HG03457 (cell line): Measurements from ENCODE around the gene EEPD1.
"Not testable (repeated sequence)": the region's sequence is repeated elsewhere in the genome, so short reads cannot be mapped to it uniquely, and the experiment has no call there.

ENCODE experiments used
- ATAC-seq: cut with Tn5 transposase; IDR thresholded peaks from one replicate; pipeline ENCODE4 v1.9.1; 2021; ENCODE audit warnings: moderate number of reproducible peaks; ENCODE audit not compliant: unreplicated experiment

The EEPD1 gene

DNA sequence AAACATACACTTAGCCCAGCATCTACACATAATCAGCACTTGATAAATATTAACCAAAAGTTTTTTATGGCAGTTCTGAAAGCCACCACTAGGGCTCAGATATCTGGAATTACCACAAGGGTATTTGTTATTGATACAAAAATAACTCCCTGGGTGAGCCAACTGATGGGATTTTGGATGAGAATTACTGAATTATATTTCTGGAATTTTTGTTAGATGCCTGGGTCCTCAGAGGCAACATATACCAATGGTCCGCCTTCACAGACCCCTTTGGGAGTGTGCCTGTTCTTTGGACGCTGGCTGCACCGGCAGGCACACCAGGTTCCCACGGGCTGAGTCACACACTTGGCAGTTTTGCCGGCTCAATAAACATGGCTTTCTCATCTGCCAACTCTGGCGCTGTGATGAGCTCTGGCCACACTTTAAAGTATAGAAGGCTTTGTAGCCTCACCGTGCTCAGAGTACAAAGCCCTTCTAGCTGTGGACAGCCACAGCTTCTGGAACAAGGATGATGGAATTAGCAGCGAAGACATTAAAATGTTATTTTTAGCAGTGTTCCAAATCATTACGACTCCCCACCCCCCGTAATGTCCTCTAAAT lies 24.5 kb upstream of the EEPD1 start:
- ATAC-seq = no peak

GRCh38 chr7:36129048-36129534 lies 24.0 kb upstream of the EEPD1 start:
- ATAC-seq = no peak

DNA sequence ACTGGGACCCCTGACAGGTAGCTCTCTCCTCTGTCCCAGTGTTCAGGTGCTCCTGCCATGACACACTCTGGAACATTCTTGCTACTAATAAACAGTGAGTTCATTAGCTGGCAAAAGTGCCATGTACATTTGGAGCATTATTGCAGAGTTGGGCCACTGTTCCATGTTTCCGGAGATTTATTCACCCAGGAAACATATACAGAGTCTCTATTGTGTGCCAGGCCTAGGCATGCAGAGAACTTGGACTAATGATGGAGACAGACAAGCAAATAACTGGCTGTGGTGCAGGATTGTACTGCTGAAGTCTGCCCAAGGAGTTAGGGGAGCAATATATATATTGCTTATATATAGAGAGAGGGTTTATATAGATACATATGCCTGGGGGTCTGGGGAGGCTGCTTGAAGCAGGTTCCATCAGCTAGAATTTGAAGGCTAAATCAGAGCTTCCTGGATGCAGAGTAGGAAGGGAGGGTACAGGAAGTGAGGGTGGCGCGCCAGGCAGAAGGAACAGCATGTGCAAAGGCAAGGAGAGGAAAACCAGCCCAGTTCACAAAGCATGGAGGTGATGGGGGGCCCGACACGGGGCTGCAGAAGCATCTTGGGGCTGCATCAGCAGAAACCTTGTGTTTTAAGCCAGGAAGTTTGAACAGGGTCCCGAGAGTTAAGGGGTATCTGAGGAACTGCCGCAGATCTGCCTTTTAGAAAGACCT lies 22.7 kb upstream of the EEPD1 start:
- no peak for ATAC-seq

- no peak for ATAC-seq
Measured at GRCh38 chr7:36131026-36131425, 22.0 kb upstream of the EEPD1 start.

DNA sequence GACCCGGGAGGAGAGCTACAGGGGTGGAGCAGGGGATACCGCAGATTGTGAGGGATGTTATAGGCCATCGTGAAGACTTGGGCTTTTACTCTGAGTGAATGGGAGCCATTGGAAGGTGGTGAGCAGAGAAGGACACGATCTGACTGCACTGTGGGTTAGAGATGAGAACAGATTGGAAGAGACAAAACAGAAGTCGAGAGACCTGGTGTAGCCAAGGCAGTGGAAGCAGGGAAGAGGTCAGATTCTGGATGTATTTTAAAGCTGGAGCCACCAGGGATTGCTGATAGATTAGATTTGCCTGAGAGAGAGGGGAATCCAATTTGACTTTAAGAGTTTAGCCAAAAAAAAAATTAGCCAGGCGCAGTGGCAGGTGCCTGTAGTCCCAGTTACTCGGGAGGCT lies 21.6 kb upstream of the EEPD1 start:
- ATAC-seq = no peak

DNA sequence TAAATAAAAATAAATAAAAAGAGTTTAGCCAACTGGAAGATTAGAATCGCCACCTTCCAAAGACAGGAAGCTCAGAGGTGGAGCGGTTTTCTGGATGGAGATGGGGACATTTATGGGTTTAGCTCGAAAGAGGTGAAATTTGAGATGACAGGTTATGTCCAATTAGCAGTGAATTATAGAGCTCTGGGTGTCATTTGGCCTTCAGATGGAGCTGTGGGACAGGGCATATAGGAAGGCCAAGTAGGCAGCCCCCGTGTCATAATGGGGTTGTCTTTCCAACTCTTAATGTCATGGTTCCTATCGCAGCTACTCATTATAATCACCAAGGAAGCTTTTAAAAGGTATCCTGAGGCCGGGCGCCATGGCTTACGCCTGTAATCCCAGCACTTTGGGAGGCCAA lies 21.0 kb upstream of the EEPD1 start:
- ATAC-seq = no peak

DNA sequence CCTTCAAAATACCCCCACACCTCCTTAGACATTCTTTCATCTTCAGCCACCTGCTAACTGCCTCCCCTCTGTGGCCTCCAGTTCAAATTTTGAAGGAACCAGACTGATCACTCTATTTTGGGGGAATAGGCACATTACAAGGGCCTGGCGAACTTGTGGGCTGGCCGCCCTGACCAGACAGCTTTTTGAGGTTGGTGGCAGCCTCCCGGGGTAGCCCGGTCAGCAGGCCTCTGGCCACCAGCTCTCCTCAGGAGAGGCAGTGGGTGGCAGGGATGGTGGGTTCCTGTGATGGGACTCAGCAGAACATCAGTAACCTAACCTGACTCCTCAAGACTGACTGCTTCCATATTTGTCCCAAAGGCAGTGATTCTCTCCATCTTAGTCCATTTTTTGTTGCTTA lies 17.4 kb upstream of the EEPD1 start:
- ATAC-seq = no peak

DNA sequence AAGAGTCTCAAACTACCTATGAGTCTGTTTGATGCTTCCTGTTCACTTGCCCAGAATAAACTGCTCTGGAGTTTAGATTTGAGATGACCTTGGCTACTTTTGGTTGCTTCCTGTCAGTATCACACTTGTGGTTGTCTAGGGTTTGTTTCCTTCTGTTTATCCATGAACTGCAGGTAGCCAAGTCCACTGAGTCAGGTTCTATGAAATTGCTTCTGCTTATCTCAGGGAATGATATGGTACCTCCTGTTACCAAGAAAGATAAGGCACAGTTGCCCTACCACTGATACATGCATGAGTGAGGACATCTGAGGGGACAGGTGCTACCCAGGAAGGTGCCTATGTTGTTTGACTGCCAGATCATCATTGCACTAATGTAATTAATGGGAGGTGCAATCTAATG lies 15.8 kb upstream of the EEPD1 start:
- ATAC-seq = no peak

DNA sequence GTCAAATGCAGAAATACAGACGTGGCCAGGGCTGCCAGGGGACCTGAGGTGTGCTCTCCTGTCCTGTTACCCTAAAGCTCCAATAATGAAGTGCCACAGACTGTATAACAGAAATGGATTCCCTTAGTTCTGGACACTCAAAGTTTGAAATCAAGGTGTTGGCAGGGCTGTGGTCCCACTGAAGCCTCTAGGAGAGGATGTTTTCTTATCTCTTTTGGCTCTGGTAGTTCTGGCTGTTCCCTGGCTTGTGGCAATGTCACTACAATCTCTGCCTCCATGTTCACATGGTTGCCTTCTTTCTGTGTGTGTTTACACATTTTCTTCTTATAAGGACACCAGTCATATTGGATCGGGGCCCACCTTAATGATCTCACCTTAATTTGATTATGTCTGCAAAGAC lies 15.3 kb upstream of the EEPD1 start:
- ATAC-seq = no peak

- ATAC-seq = no peak
Measured at GRCh38 chr7:36138209-36138608, 14.8 kb upstream of the EEPD1 start.

DNA sequence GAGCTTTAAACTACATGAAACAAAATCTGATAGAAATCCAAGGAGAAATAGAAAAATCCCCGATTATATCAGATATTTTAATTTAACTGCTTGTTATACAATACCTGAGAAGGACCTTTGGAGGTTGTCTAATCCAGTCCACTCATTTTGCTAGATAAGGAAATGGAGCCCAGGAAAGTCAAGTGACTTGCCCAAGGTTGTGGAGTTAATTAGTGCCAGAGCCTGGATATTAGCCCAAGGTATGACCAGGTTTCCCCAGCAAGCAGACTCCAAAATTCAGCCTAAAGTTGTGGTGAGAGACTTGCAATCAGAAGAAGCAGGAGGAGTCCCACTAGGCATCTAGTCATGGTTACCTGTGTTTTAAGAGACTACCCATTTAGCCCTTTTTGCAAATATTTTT lies 11.7 kb upstream of the EEPD1 start:
- no peak for ATAC-seq

DNA sequence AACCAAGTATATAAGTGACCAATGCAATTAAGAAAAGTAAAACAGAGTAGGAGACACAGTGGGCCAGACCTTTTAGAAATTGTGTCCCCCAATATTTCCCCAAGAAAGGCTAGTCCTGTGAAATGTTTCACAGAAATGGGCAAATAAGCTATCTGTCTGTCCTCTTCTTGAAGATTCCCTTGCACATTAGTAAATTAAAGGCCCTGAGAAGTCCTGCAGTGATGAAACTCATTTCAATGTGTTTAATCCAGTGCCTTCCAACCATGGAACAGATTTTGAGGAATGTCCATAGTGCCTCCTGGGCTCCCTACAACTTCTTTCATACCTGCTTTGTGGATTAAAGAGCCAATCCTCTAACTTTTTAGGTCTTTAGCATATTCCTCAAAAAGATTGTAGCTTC lies 11.2 kb upstream of the EEPD1 start:
- ATAC-seq = no peak

GRCh38 chr7:36144189-36144588 lies 8.9 kb upstream of the EEPD1 start:
- no peak for ATAC-seq

GRCh38 chr7:36145686-36146085 lies 7.4 kb upstream of the EEPD1 start:
- ATAC-seq = no peak

DNA sequence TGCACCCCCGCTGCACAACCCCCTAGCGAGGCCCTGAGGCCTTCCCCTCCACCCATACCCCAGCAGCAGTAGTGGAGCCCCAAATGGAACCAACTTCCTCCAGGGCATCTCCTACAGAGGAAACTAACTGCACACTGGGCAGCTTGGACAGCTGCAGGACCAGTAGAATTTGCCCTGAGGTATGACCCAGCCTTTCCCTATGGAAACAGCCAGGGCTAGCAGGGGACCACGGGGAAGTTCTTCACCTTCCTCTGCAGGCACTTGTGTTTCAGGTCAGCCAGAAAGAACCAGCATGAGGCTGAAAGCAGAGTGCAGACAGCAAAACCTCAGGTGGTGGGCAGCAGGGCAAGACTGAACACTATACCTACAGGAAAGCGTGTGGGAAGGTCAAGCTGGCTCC lies 5.7 kb upstream of the EEPD1 start:
- no peak for ATAC-seq

- ATAC-seq = no peak
Measured at GRCh38 chr7:36148422-36149065, 4.5 kb upstream of the EEPD1 start.

DNA sequence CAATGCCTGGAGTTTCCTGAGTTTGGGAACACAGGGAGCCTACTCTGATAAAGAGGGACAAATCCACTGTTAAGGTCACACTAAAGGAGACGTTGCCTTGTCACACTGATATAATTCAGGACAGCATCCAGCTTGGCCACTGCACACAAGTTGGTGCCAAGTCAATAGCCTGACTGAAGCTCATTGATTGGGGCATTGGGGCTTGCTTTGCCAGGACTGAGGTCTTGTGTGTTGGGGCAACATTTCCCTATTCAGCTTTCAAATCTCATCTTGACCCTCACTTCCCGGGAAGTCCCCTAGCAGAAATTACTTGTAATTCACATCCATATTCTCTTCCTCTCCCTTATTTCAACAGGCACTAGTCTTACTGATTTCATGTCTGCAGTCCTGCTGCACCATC lies 3.8 kb upstream of the EEPD1 start:
- ATAC-seq = not testable (repeated sequence)

DNA sequence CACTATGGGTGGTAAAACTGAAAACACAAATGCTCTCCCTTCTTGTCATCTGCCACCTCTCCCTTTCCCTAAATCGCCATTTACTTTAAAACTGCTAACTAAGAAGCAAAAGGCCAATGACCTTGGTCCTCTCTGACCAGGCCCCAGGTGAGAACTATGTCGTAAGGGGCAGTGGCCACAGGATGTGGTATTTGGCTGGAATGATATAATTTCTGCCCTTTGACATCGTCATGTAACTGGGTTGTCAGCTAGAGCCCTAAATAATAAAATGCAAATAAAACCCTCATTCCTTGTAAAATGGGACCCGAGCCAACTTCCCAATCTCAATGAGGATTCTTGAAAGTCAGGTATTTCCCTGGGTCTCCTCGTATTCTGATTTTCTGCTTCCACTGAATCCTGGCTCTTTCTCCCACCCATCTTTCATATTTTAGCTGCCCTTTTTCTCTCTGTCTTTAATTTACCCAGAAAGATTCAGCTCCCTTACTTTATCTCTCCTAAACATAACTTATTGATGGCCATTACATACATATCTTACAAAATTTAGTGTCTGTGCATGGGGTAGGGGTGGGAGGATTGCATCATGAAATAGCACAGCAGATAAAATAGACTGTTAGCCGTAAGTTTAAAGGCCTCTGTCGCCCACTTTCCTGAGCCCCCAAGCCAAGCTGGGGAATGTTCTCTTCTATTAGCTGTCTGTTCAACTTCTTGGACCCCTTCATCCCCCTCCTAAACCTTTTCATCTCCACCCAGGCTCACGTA lies 3.2 kb upstream of the EEPD1 start:
- ATAC-seq = no peak

DNA sequence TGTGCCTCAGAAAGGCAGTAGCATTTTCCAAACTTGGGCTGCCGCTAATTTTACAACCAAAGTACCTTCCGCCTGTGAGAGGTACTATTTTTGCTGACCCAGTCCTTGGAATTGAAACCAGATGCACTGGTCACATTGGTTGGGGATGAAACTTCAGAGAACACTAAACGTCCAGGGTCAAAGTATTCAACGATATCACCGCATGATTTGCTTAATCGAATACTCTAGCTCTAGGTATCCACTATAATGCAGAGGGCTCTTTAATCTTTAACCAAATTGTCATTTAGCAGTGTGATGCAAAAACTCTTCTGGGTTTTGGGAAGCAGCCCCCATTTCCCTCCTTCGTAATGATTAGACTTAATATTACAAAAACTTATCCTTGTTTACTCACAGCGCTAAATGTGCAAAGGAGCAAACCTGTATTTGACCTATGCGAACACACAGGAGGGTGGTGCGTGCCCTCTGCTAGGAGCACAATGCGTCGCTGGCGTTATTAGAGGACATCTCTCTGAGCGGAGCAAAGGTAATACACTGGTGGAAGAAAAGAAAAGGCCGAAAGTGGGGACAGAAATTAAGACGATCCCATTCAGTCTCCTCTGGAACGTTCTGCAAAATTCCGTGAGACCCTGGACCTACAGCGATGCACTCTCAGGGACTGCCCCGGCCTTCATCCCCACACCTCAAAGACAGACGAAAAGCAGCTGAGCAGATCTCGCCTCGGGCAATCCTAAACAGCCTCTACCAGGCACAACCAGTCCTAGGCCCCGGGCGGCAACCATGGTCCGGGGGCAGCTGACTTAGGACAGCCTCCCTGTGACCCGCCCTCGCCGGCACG lies 916 bp upstream of the EEPD1 start:
- ATAC-seq = no peak

DNA sequence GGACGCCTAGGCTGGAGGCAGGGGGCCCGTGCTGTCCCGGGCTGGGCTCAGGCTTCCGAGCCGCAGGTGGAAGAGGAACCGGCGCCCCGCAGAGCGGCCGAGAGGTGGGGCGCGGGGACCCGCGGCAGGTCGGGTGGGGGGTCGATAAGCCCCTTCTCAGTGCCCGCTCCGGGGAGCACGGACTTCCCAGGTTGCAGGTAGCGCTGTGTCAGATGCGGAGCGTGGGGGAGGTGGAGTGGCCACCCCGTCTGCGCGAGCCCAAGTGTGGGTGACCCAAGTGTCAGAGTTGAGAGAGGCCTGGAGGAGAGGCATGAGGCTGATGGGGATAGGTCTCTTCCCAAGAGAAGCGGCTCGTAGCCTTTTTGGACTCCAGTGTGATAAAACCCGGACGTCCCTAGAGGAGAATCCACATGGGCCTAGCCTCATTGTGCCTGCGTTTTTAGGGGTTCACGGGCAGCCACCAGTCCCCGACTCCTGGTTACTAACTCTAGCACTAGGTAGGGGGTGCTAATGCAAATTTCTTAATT lies 580 bp downstream of the EEPD1 start:
- ATAC-seq = peak; percentile 3
